GM19351 (cell line): Measurements from ENCODE around the gene DOC2A.
"Not testable (repeated sequence)": the region's sequence is repeated elsewhere in the genome, so short reads cannot be mapped to it uniquely, and the experiment has no call there.

Experiments used
- ATAC-seq: cut with Tn5 transposase; IDR thresholded peaks from one replicate; pipeline ENCODE4 v1.9.1; 2021; ENCODE audit warnings: mild to moderate bottlenecking, moderate library complexity; ENCODE audit not compliant: unreplicated experiment

The DOC2A gene

GRCh38 chr16:30010844-30011713, at the start of gene DOC2A:
TSS of gene DOC2A (minus strand) at chr16:30011027. CDS start at chr16:30010222, 805 bp downstream.
- no peak for ATAC-seq

GRCh38 chr16:30060346-30060745, 49.5 kb upstream of the DOC2A start:
- no peak for ATAC-seq

- ATAC-seq: no peak
Observed at GRCh38 chr16:30054959-30055553, 44.2 kb upstream of the DOC2A start.

DNA sequence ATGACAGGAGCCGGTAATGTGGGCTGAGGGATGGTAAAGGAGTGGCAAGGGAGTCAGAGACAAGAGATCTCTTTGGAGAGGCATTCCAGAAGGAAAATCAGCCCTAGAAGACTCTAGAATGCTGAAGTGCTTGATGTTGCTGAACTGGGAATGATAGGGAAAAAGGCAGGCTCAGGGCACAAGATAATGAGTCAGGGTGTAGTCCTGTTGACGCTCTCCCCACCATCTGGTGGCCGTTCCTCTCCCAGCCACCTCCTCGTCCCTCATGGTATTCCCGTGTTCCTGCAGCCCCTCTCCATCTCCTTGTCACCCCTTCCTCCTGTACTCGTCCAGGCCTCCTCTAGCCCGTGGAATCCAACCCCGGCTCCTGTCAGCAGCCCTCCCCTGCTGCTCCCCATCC, 43.6 kb upstream of the DOC2A start:
- no peak for ATAC-seq

- no peak for ATAC-seq
Observed at GRCh38 chr16:30053376-30054015, 42.7 kb upstream of the DOC2A start.

- ATAC-seq: peak; percentile 60
Observed at GRCh38 chr16:30052671-30053372, 42.0 kb upstream of the DOC2A start.

GRCh38 chr16:30051518-30051917, 40.7 kb upstream of the DOC2A start:
- ATAC-seq: no peak

DNA sequence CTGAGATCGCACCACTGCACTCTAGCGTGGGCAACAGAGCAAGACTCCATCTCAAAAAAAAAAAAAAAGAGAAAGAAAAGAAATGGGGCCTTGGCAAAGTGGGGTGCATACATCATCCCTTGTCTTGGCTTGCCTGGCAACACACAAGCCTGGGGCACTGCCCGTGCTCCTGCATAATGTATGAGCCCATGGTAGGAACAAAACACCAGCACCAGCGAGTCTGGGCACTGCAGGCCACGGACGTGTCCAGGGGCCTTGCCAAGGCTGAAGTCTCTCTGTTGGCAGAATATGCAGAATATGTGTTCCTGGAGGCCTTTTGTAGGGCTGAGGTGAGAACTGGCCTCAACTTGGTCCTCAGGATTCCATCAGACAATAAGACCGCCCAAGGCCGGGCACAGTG, 39.0 kb upstream of the DOC2A start:
- ATAC-seq: no peak

DNA sequence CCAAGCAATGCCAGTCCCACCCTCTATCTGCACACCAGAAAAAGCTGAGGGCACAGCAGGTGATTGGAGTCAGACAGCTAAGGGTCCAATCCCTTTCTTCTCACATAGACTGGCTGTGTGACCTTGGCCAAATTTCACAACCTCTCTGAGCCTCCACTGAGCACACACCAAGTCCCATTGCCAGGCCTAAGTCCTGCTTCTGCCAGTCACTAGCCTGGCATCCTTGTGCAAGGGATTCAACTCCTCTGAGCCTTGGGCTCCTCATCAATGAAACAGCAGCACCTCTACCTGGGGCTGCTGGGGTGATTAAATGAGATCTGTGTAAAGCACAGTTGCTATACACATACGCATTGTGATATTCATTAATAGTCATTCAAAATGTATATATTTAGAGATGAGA, 35.8 kb upstream of the DOC2A start:
- ATAC-seq: no peak

DNA sequence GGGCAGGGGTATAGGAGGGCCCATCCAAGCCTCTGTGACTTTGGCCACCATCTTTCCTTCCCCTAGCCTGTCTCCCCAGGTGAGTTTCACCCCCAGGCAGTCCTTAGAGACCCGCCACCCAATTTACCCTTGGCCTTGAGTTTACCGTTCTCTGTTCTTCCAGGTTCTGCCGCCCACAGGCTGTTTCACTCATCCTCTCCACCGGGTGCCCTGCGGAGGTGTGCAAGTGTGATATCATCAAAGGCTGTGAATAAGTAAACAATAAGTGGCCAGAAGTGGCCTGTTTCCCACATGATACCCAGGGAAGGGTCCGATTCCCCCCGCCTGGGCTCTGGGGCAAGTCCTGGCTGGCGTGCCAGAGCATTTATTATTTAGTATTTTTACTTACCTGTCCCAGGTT, 35.4 kb upstream of the DOC2A start:
- ATAC-seq: no peak

DNA sequence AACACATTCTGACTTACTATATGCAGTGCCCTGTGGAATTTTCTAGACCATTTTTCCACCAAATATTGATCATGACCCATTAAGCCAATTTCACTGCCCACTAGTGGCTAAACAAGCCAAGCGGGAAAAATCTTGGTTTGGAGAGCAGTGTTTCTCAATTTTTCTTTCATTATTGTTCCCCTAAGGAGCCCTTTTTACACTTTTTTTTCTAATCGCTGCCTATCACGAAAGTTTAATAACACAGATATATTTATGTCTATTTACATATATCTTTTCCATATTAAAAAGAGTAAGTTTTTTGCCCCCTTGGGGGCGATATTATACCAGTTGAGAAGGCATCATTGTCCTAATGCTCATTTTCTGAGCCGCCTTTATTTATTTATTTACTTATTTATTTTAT, 31.0 kb upstream of the DOC2A start:
- ATAC-seq: no peak

DNA sequence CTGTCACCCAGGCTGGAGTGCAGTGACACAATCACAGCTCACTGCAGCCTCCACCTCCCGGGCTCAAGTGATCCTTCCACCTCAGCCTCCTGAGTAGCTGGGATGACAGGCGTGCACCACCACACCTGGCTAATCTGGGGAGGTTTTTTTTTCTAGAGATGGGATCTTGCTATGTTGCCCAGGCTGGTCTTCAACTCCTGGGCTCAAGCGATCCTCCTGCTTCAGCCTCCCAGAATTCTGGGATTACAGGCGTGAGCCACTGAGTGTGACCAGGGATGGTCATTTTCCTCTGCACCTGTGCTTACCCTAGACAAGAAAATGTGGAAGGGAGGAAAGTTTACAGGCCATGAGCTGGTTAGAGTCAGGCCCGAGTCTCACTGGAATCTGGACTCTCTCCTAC, 29.9 kb upstream of the DOC2A start:
- not testable (repeated sequence) for ATAC-seq

GRCh38 chr16:30040221-30040620, 29.4 kb upstream of the DOC2A start:
- ATAC-seq: no peak

DNA sequence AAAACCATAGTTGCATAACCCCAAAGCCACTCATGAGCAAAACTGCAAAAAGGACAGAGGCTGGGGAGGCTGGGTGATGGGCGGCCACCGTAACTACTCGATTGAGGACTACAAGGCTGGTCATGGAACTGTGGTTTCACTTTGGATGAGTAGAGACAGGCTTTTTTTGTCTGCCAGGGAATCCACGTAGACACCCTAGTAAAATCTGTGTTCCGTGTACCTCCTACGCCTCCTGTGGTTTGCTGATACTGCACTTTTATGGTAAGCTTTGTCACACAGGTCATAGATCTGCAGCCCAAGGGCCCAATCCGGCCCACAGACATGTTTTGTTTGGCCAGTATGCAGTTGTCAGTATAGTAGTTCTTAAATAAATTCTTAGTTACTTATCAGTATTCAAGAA, 22.4 kb upstream of the DOC2A start:
- ATAC-seq: no peak

DNA sequence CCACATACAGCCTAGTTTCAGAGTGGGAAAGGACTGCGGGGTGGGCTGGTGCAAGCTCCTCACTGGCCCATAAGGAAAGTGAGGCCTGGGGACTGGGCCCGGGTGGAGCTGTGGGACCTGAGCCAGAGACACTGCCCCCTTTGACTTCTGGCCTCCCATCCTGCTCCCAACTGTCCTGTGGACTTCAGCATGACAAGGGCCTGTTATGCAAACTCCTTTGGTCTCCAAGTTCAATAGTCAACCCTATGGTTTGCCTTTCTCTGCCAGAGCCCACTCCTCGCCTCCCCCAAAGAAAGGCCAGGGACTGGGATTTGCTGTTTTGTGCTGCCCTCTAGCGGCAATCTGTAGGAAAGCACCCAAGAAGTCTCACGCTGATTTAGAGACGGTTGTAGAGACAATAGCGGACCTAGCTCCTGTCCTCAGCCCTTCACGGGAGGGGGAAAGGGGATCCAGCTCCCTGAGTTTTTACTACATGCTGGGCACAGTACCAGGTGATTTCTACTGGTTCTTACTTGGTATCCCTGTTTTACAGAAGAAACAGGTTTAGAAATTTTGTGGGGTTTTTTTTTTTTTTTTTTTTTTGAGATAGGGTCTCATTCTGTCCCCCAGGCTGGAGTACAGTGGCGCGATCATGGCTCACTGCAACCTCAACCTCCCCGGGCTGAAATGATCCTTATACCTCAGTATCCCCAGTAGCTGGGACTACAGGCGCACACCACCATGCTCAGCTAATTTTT, 21.4 kb upstream of the DOC2A start:
- ATAC-seq: no peak

GRCh38 chr16:30031477-30031918, 20.7 kb upstream of the DOC2A start:
- ATAC-seq: no peak

DNA sequence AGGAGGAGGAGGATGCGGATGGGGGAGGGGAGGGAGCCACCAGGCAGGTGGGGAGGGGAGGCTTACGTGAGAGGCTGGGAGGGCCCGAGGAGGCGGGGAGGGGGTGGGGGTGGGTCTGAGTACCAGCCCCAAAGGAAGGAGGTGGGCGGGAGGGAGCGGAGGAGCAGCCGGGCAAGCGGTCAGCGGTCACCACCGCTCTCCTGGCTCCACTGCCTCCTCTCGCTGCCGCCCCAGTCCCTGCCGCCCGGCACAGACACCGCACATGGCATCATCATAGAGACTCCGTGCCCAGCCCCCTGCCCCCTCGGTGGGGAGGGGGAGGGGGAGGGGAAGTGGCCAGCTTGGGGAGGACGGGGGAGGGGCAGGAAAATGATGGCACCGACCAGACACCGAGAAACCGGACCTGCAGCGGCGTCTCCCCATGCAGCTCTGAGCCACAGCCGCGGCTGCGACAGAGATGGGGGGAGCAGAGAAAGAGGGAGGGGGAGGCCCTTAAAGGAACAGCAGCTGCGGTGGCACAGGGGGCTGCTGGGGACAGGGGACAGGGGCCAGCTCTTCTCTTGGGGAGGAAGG, 20.1 kb upstream of the DOC2A start, which contains the start of gene TLCD3B:
Gene TLCD3B (minus strand): TSS at position 431 of the 573 bp plus-strand sequence. CDS start 744 bp downstream, outside the sequence.
- no peak for ATAC-seq

GRCh38 chr16:30030011-30030685, 19.3 kb upstream of the DOC2A start:
- no peak for ATAC-seq

- ATAC-seq: no peak
Observed at GRCh38 chr16:30028438-30029076, 17.7 kb upstream of the DOC2A start.
